GM21737 (cell line): ENCODE measurements around the gene CHD3.

ENCODE experiments used
- ATAC-seq: cut with Tn5 transposase; IDR thresholded peaks from one replicate; pipeline ENCODE4 v1.9.1; 2021; ENCODE audit warnings: mild to moderate bottlenecking, moderate library complexity; ENCODE audit not compliant: unreplicated experiment

Gene CHD3

DNA sequence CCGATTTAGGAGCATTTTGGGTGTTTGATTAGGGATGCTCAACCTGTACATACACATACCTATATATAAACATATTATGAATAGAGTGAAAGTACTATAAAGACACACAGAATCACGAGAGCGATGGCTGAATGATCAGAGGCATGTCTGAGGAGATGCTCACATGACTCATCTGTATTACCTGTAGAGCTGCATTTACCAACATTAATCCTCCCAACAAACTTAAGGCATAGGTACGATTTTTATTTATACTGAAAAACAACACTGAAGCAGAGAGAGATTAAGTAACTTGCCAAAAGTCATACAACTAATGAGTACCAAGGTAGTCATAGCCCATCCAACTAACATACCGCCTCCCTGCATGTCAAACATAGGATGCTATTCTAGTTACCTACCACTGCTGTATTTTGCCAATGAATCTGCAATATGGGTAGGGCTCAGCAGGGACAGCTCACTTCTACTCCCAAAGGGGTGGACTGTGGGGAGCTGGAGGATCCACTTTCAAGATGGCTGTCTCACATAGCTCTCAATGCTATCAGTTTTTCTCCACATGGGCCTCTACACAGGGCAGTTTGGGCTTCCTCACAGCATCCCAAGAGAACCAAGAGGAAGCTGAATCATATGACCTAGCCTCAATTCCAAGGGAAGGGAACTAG, 23.5 kb upstream of the CHD3 start:
- no peak for ATAC-seq

DNA sequence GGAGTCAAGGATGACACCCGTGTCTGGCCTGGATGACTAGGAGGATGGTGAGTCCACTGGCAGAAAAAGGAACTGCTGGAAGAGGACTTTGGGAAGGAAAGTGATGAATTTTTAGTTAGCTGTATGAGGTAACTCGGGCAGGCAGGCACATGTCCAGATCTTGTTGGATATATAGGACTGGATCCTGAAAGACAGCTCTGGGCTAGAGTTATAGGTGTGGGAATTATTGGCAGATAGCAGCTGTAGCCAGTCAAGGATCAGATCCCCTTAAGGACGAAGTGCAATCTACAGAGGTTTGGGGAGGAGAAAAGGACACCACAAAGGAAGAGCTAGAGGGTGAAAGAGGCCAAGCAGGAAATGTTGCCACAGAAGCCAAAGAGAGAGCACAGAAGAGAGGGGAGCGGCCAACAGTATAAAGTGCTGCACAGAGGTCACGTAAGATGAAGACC, 20.7 kb upstream of the CHD3 start:
- no peak for ATAC-seq

DNA sequence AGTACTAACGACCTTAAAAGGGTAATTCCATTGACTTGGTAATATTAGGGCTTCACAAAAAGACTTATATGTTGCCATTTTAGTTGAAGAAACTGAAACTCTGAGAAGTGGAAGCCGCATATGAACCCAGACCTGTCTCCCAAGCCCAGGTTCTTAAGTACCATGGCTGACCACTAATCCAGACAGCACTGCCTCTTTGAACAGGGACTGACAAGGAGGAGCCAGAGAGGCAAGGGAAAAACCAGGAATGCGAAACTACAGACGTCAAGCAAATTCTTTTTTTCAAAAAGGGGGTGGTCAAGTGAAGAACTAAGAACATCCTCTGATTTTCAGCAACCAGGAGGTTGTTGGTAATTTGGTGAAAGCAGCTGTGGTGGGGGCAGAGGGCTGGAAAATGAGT, 15.5 kb upstream of the CHD3 start:
- ATAC-seq: no peak

DNA sequence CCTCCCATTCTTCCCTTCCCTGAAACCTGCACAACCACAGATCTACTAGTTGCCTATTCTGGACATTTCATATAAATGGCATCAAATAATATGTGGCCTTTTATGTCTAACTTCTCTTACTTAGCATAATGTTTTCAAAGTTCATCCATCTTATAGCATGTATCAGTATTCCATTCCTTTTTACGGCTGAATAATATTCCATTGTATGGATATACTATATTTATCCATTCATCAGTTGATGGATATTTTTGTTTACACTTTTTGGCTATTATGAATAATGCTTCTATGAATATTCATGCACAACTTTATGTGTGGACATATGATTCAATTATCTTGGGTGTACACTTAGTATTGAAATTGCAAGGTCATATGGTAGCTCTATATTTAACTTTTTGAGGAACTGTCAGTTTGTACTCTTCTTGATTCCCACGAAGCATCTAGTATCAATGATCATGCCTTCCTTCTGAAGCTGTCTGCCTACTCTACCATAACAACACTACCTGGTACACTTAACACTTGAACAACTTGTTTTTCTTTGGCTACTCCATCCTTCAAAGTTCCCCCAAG, 12.7 kb upstream of the CHD3 start:
- ATAC-seq: no peak

DNA sequence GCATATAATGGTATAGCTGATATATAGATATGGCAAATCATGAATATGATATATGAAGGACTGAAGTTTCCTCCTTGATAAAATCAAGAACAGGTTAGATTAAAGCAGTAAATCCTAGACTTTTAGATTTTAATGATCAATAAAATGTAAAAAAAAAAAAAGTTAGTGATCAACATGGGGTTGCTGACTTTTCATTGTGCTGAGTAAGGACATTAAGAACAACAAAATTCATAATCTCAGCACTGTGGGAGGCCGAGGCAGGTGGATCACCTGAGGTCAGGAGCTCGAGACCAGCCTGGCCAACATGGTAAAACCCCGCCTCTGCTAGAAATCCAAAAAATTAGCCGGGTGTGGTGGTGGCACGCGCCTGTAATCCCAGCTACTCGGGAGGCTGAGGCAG, 10.4 kb upstream of the CHD3 start:
- no peak for ATAC-seq

DNA sequence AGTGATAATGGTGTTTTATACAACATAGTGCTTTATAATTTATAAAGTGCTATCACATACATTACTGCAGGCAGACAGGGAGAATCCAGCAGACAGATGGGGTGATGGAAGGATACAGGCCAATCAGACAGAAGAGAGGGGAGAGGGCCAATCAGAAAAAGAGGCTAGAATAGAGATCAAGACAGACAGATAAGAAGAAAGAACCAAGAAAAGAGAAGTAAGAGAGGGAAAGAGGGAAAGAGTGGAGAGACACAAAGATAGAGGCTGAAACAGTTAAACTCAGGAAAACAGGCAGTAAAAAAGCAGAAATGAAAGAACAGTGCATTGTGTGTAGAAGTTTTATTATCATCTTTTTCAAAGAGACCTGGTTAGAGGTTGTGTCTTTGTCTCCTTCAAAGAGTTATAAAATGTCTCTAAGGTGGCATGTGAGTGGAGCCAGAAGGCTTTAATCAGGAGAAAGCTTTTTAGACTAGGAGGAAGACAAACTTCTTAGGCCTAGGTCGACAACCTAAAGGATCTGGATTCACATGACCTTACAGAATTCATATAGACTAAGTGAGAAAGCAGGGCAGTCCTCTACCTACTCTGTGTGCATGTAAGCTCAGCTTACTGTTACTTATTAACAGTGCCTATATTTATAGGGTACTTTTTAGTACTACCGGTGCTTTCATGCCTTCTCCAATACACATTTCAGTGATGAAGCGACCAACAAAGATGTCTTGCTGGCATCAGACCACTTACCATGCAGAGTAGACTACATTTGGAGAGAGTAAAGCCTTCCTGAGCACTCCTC, 8.3 kb upstream of the CHD3 start:
- ATAC-seq: no peak

DNA sequence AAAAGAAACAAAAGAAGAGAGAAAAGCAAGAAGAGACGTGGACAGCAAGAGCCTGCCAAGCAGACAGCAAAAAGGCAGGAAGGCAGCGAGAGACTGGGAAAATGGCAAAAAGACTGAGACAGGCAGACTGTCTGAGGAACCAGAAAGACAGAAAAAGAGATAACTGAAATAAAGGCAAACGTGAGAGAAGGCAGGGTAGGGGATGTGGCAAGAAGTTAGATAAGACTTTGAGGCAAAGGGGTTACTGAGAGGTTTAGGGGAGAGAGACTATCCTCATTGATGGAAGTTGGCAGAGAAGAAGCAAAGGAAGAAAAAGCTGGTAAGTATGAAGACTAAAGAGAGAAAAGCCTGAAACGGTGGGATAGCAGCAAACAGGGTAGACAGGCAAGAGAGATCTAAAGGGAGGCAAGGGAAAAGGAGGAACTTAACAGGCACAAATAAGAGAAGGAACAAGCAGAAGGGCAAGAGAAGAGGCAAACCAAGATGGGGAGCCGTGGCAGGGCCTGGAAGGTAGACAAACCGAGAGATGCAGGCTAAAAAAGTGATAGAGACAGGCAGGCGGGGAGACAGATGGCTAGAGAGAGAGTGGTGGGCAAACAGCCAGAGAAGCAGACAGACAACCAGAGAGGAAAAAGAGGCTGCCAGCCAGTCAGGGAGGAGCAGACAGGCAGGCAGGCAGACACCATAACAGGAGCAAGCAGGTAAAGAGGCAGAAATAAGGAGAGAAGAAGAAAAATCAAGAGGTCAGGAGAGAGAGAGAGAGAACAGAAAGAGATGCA, 7.1 kb upstream of the CHD3 start:
- no peak for ATAC-seq

DNA sequence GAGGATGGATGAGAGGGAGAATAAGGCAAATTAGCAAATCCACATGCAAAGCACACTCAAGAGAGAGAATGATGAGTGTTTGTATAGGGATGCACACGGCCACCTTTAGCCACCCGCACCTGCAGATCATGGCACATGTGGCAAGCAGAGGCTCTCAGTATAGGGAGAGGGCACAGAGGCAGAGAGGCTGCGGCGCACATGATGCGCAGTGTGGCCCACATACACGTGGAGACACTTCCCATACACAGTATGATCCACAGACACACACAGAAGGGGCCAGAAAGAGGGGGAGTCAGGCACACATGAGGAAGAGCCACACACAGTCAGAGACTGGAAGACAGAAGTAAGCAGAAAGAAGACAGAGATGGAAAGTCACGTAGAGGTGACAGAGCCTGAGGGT, 6.5 kb upstream of the CHD3 start:
- no peak for ATAC-seq

DNA sequence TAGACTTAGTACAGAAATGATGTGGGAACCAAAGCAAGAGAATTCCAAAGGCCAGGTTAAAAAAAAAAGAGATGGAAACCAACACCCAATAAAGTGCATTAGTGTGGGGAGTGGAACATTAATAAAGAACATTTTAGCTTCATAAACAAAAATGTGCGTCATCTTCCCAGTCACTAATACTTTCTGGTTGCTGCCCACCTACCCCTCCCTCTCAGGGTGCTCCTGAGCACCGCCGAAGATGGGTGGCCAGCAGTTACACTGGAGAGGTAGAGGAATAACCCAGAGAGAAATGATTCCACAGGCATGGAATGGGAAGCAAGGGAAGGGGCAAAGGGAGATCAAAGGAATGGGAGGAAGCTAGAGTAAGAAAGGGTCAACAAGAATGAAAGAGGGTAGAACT, 6.0 kb upstream of the CHD3 start:
- ATAC-seq: no peak

DNA sequence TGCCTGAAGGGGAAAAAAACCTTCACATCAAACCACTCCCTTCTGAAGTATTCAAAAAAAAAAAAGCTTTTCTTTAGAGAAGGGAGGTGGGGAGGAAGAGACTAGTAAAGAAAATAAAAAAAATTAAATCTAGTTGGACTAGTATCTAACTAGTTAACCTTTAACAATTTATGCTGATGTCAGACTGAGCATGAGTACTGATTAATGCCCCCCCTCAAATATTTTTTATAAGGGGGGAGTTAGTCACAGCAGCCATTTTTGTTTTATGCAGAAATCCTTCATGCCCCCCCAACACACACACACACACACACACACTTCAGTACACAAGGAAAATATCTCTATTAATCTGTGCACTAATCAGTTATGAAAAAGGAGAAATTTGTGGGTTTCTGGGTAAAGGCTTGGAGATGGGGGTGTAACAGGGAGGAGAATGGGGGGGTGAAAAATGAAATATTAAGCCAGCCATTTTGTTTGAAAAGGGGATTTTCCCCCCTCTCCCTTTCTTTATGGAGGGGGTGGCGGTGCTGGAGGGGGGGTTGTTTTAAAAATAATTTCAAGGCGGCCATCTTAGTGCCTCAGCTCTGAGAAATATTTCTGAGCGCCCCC, 4.7 kb upstream of the CHD3 start:
- no peak for ATAC-seq

DNA sequence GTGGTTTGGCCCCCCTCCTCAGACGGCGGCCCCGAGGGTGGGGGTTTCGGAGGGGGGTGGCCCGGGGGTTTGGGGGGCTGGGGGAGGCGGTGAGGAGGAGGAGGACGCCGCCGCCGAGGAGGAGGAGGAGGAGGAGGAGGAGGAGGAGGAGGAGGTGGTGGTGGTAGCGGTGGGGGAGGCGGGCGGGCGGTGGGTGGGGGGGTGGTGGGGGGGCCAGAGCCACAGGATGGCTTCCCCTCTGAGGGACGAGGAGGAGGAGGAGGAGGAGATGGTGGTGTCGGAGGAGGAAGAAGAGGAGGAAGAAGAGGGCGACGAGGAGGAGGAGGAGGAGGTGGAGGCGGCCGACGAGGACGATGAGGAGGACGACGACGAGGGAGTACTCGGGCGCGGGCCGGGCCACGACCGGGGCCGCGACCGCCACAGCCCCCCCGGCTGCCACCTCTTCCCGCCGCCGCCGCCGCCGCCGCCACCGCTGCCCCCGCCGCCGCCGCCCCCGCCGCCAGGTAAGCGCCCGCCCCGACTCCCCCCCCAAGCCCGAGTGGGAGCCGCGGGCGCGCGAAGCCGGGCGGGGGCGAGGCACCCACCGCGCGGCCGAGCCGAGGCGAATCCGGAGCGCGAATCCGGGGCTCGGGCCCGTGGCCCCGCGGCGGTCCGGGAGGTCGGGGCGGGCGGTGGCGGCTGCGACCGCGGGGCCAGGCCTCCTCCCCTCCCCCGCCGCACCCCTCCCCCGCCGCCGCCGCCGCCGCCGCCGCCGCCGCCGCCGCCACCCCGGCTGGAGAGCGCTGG, 3.8 kb upstream of the CHD3 start:
- ATAC-seq: no peak

DNA sequence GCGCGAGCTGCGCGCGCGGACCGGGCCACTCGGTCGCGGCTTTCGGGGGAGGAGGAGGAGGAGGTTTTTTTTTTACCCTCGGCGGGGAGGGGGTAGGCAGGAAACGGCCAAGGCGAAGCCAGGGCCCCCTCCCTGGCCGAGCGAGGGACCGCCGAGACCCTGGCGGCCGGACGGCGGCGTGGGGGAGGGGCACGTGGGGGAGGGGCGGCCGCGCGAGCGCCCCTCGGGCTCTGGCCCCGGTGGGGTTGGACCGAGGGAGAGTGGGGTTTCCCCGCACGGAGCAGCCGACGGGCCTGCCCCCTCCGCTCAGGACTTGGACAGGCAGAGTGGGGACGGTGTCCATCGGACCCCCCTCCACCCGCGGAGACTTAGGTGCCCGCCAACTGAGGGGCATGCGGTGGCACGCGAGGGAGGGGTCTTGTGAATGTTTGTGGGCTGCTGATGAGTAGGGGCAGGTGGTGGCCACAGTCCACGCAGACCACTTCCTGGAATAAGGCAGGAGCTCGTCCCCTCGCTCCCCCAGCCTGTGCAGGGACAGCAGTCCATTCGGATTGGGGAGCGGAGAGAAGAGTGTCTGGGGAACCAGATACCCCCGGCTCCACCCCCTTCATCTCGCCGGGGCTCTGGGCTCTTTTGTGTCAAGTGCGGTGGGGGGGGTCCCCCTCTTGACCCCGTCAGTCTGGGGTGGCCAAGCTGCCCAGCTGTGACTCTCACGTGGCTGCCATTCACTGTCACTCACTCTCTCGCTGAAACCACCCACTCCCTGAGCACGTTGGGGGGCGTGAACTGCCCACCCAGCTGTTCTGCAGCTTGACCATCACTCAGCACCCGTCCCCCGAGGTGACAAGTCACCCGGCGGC, 3.0 kb upstream of the CHD3 start:
- no peak for ATAC-seq

DNA sequence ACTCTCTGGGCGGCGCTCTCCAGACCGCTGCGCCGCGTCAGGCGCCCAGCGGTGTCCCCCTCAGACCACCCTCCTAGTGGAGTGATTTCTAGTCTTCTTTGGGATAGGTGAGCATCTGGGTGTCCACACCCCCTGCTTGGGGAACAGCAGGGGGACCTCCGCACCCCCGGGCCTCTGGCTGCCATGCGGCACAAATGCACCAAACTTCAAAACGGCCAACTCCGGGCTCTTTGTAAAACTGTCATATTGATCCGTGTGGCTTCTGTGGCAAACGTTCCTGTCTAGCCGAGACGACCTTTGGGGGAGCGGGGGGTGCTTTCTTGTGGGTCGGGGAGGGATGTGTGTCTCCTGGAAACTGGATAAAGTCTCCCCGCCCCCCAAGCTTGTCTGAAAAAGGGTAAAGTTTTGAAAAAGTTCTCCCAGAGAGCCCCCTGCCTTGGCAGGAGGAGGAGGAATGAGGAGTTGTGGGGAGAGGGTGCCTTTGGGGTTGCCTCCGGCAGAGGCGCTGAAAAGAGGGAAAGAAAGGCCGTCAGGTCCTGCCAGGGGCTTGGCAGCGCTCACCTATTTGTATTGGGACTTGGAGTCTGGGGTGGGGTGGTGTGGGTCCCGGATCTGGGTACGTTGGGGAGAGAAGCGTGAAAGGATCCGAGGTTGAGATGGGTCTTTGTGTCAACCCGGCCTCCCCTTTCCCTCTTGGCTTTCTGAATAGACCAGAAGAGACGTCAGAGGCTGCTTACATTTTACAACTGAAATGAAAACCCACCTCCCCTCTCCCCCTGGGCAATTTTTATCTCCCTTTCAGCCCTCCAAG, 2.2 kb upstream of the CHD3 start:
- no peak for ATAC-seq

DNA sequence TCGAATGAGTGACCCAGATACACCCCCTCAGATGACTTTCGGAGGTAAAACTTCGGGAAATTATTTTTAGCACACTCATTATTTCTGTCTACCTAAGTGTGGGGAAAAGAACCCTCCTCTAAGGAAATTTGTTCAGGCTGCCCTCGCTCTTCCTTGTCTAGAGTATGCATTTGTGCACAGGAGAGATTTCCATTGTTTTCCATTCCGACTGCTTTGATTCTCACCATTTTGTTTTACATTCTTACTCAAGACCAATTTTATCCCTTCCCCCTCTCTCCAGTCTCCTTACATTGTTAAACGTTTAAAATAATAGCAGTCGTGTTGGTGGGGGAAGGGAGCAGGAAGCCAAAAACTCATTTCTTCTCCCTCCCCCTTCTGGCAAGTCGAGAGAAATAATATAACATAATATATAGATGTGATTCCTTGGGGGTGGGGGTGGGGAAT, 1.5 kb upstream of the CHD3 start:
- ATAC-seq: no peak

DNA sequence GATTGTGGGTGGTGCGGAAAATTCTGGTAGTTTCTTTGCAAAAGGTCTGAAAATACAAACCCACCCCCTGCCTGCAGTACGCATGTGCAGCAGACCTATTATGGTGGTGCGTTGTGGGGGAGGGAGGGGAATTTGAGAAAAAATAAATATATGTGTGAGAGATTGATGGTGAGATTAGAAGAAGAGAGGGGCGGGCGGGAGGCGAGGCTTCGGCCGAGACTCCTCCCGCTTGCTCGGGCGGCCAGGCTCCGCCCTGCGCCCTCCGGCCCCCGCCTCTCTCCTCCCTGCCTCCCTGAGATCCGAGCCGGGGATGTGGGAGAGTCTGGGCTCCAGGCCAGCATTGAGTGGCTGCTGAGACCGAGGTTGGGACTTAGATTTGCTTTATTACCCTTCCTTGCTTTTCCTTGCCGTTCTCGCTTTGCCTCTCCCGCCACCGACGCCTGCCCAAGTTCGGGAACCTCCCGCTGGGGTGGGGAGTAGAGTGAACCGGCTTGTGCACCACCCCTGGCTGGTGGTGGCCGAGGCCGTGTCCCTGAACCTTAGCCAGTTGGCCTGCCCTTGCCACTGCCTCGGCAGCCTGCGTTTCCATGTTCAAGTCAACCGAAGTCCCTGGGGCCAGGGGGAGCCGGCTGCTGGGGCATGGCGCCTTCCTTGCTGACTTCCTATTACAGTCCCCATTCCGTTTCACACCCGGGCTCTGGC, 956 bp upstream of the CHD3 start:
- ATAC-seq: peak; percentile 54

DNA sequence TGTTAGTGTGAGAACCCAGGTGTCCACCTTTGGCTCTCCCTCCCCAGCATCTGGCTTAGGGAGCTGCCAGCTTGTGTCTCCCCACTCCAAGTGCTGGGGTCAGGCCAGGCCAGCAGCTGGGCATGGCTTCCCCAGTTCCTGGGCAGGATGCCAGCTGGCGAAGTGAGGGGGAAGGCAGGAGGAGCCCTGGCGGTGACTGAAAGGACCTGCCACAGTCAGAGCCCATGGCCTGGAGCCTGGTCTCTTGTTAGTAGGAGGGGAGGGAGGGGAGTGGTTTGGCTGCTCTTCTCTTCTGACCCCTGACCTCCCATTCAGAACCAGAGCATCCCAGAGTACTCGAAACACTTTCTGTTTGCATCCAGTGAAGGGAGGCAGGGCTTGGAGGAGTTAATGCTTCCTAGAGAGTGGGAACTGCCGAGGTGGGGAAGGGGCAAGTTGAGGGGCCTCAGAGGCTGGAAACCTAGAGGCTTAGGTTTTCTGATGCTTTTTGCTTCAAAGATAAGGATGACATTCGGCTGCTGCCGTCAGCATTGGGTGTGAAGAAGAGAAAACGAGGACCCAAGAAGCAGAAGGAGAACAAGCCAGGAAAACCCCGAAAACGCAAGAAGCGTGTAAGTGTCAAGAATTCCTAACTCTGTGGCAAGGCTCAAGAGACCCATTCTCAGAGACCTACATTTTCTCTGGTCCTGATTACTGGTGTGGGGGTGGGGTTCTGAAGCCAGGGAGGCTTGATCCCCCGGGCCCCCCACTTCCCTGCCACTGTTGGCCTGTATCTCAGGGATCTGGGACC, 772 bp downstream of the CHD3 start:
- ATAC-seq: no peak
